ENCODE data around the gene DDX25. TPM values are rescaled to one million over a fixed set of nuclear protein-coding genes. Genes with fewer than 3 reads are reported as not detected.

The DDX25 gene
- total RNA-seq, 2 donors from 2014 or later = 3.3 to 8.4 TPM

GRCh38 chr11:125940145-125940544 lies 35.8 kb downstream of the DDX25 start:
- no peak for TF ChIP-seq CTCF (conservative IDR thresholded peaks at IDR 0.05)

GRCh38 chr11:125941267-125941618 lies 36.9 kb downstream of the DDX25 start:
- Histone ChIP-seq H3K27me3 (ENCODE audit: control insufficient read depth, insufficient read depth, low read length, poor library complexity, severe bottlenecking) (peaks cover 8% of the 10 kb centered on the region), H3K4me1 (ENCODE audit: control insufficient read depth, insufficient read depth, low read length) (peaks cover 6% of the 10 kb centered on the region), H3K27ac (ENCODE audit: low read depth, low read length) (no peak overlapping the region), H3K36me3 (ENCODE audit: control insufficient read depth, insufficient read depth, low read length) (no peaks in the 10 kb centered on the region), H3K9ac (ENCODE audit: extremely low read depth, low read length, poor library complexity, severe bottlenecking) (no peak overlapping the region), H3K9me3 (ENCODE audit: control insufficient read depth, low read length) (no peaks in the 10 kb centered on the region), H3K4me3 (ENCODE audit: low read length) (no peak overlapping the region)
- Mint-ChIP-seq H3K27me3 (ENCODE audit: insufficient read depth) (no peaks in the 10 kb centered on the region), H3K27ac (peak overlapping the region; percentile 64), H3K4me3 (no peak overlapping the region), H3K9me3 (no peaks in the 10 kb centered on the region), H3K4me1 (peaks cover 32% of the 10 kb centered on the region), H3K36me3 (ENCODE audit: low read depth) (no peaks in the 10 kb centered on the region)
- no peak for DNase-seq
- TF ChIP-seq CTCF (conservative IDR thresholded peaks at IDR 0.05) = no peak
- 93 to 100% methylated on average over 3 to 4 of the region's 4 CpGs for WGBS, 2 experiments (ENCODE audit: insufficient coverage in 1 of 2, insufficient read length in 1 of 2)

More at GRCh38 chr11:125940145-125940544, 35.8 kb downstream of the DDX25 start:
- H3K27me3 Mint-ChIP-seq (ENCODE audit: insufficient read depth) = no peaks in the 10 kb centered on the region
- H3K4me3 ChIP-seq (ENCODE audit: low read length) = no peak overlapping the region
- WGBS, 2 experiments (ENCODE audit: insufficient coverage in 1 of 2, insufficient read length in 1 of 2) = 91 to 93% methylated on average over 3 to 4 of the region's 4 CpGs
- no peaks in the 10 kb centered on the region for H3K9me3 Mint-ChIP-seq
- H3K4me1 Mint-ChIP-seq = peaks cover 30% of the 10 kb centered on the region
- H3K9ac ChIP-seq (ENCODE audit: extremely low read depth, low read length, poor library complexity, severe bottlenecking) = no peak overlapping the region
- H3K36me3 ChIP-seq (ENCODE audit: control insufficient read depth, insufficient read depth, low read length) = no peaks in the 10 kb centered on the region
- no peak overlapping the region for H3K4me3 Mint-ChIP-seq
- no peak overlapping the region for H3K27ac Mint-ChIP-seq
- H3K4me1 ChIP-seq (ENCODE audit: control insufficient read depth, insufficient read depth, low read length) = peaks cover 6% of the 10 kb centered on the region
- H3K27ac ChIP-seq (ENCODE audit: low read depth, low read length) = no peak overlapping the region
- no peaks in the 10 kb centered on the region for H3K9me3 ChIP-seq (ENCODE audit: control insufficient read depth, low read length)
- no peaks in the 10 kb centered on the region for H3K36me3 Mint-ChIP-seq (ENCODE audit: low read depth)
- DNase-seq = no peak
- H3K27me3 ChIP-seq (ENCODE audit: control insufficient read depth, insufficient read depth, low read length, poor library complexity, severe bottlenecking) = peaks cover 8% of the 10 kb centered on the region

GRCh38 chr11:125941619-125942611 lies 37.6 kb downstream of the DDX25 start:
- H3K27me3 Mint-ChIP-seq (ENCODE audit: insufficient read depth) = no peaks in the 10 kb centered on the region
- no peaks in the 10 kb centered on the region for H3K36me3 Mint-ChIP-seq (ENCODE audit: low read depth)
- peak overlapping the region; percentile 64 for H3K27ac Mint-ChIP-seq
- Histone ChIP-seq H3K4me1 (ENCODE audit: control insufficient read depth, insufficient read depth, low read length) (peaks cover 6% of the 10 kb centered on the region), H3K27ac (ENCODE audit: low read depth, low read length) (no peak overlapping the region), H3K9ac (ENCODE audit: extremely low read depth, low read length, poor library complexity, severe bottlenecking) (no peak overlapping the region), H3K36me3 (ENCODE audit: control insufficient read depth, insufficient read depth, low read length) (no peaks in the 10 kb centered on the region), H3K27me3 (ENCODE audit: control insufficient read depth, insufficient read depth, low read length, poor library complexity, severe bottlenecking) (peaks cover 8% of the 10 kb centered on the region), H3K4me3 (ENCODE audit: low read length) (no peak overlapping the region), H3K9me3 (ENCODE audit: control insufficient read depth, low read length) (no peaks in the 10 kb centered on the region)
- DNase-seq = peak; percentile 97
- H3K4me1 Mint-ChIP-seq = peaks cover 32% of the 10 kb centered on the region
- WGBS, 2 experiments (ENCODE audit: insufficient coverage in 1 of 2, insufficient read length in 1 of 2) = 47 to 49% methylated on average over 18 to 20 of the region's 20 CpGs
- peak; percentile 94 for TF ChIP-seq CTCF (conservative IDR thresholded peaks at IDR 0.05)
- H3K4me3 Mint-ChIP-seq = no peak overlapping the region
- no peaks in the 10 kb centered on the region for H3K9me3 Mint-ChIP-seq
